Type B pancreatic cell (in vitro differentiated cells): ENCODE measurements around the gene C5orf24. TPM values are rescaled to one million over a fixed set of nuclear protein-coding genes. Genes with fewer than 3 reads are reported as not detected.

Source experiments
- DNase-seq: peaks from one replicate; pipeline ENCODE4 v3.0.0; 2021; ENCODE audit warnings: mixed read lengths; ENCODE audit not compliant: unreplicated experiment; ENCODE audit errors: extremely low spot score
- H3K27ac Mint-ChIP-seq: 2 replicates; pipeline ENCODE4 v1.8.0; 2021; ENCODE audit warnings: mild to moderate bottlenecking, mixed read lengths
- H3K27me3 Mint-ChIP-seq: 2 replicates; pipeline ENCODE4 v1.8.0; 2021; ENCODE audit warnings: mixed read lengths
- H3K36me3 Mint-ChIP-seq: 2 replicates; pipeline ENCODE4 v1.8.0; 2021; ENCODE audit warnings: mixed read lengths
- H3K4me1 Mint-ChIP-seq: one replicate; pipeline ENCODE4 v1.8.0; 2021; ENCODE audit warnings: mixed read lengths; ENCODE audit not compliant: unreplicated experiment
- H3K4me3 Mint-ChIP-seq: 2 replicates; pipeline ENCODE4 v1.8.0; 2021; ENCODE audit warnings: mild to moderate bottlenecking, mixed read lengths
- H3K9me3 Mint-ChIP-seq: 2 replicates; pipeline ENCODE4 v1.8.0; 2021; ENCODE audit warnings: mixed read lengths
- CTCF ChIP-seq: fragments of 200-600 bp; sonication (generic); conservative IDR thresholded peaks from 2 replicates; pipeline ENCODE4 v1.5.0; 2021; ENCODE audit warnings: antibody characterized with exemption, mild to moderate bottlenecking
- total RNA-seq: library from RNA; stranded (reverse); gene quantifications from 2 replicates; pipeline ENCODE4 v1.2.1, GENCODE V29; 2021; ENCODE audit warnings: low replicate concordance

Gene C5orf24
- total RNA-seq, 1 donor from 2014 or later = 62.9 TPM

- peaks cover 11% of the 10 kb centered on the region for H3K36me3 Mint-ChIP-seq
- H3K9me3 Mint-ChIP-seq = no peaks in the 10 kb centered on the region
- peak within 1 kb of the TSS; percentile 98 for H3K4me3 Mint-ChIP-seq
- peaks cover 8% of the 10 kb centered on the region for H3K4me1 Mint-ChIP-seq
- TF ChIP-seq CTCF = peak; percentile 93
- peak; percentile 97 for DNase-seq
- H3K27ac Mint-ChIP-seq = peak within 1 kb of the TSS; percentile 99
- no peaks in the 10 kb centered on the region for H3K27me3 Mint-ChIP-seq
Observed at GRCh38 chr5:134904610-134905245, 59.0 kb downstream of the C5orf24 start, which contains the start of gene PCBD2. Gene PCBD2 (plus strand): TSS chr5:134905131. CDS start chr5:134905140, 9 bp downstream.

GRCh38 chr5:134905246-134905996 lies 59.7 kb downstream of the C5orf24 start:
- peaks cover 7% of the 10 kb centered on the region for H3K36me3 Mint-ChIP-seq
- H3K27me3 Mint-ChIP-seq = no peaks in the 10 kb centered on the region
- DNase-seq = no peak
- peak; percentile 93 for TF ChIP-seq CTCF
- peak overlapping the region; percentile 98 for H3K4me3 Mint-ChIP-seq
- peak overlapping the region; percentile 99 for H3K27ac Mint-ChIP-seq
- H3K9me3 Mint-ChIP-seq = no peaks in the 10 kb centered on the region
- peaks cover 8% of the 10 kb centered on the region for H3K4me1 Mint-ChIP-seq

- Mint-ChIP-seq H3K27me3 (no peaks in the 10 kb centered on the region), H3K27ac (peak overlapping the region; percentile 79)
- TF ChIP-seq CTCF = no peak
Observed at GRCh38 chr5:134906811-134907210, 61.0 kb downstream of the C5orf24 start.

More at GRCh38 chr5:134906811-134907210, 61.0 kb downstream of the C5orf24 start:
- Mint-ChIP-seq H3K9me3 (no peaks in the 10 kb centered on the region), H3K4me3 (peak overlapping the region; percentile 67), H3K4me1 (peaks cover 13% of the 10 kb centered on the region), H3K36me3 (peaks cover 11% of the 10 kb centered on the region)
- peak; percentile 31 for DNase-seq

Other genes with a start within 250 kb of the C5orf24 start
- gene SAR1B, start 213.1 kb upstream of the C5orf24 start, total RNA-seq = 56.9 and 67.5 TPM in 2 replicates
- 27.5 and 37.2 TPM in 2 replicates for gene SEC24A, start 197.2 kb upstream of the C5orf24 start, total RNA-seq
- gene CAMLG, start 107.4 kb upstream of the C5orf24 start, total RNA-seq = 30.5 and 39.4 TPM in 2 replicates
- 46.0 and 66.3 TPM in 2 replicates for gene DDX46, start 87.2 kb upstream of the C5orf24 start, total RNA-seq
- gene TXNDC15, start 28.4 kb downstream of the C5orf24 start, total RNA-seq = 37.1 and 41.3 TPM in 2 replicates
- gene PCBD2, start 59.2 kb downstream of the C5orf24 start, total RNA-seq = 10.4 and 10.5 TPM in 2 replicates
- gene CATSPER3, start 121.9 kb downstream of the C5orf24 start, total RNA-seq = 0.22 and 0.74 TPM in 2 replicates
- gene PITX1, start 188.3 kb downstream of the C5orf24 start, total RNA-seq = 6.3 and 13.4 TPM in 2 replicates